Iris pigment epithelial cell (primary cell): ENCODE measurements around the gene JMJD7.

Experiments
- DNase-seq: peaks from one replicate; pipeline ENCODE4 v3.0.0-alpha.2; 2011; ENCODE audit warnings: low read depth

Gene JMJD7

DNA sequence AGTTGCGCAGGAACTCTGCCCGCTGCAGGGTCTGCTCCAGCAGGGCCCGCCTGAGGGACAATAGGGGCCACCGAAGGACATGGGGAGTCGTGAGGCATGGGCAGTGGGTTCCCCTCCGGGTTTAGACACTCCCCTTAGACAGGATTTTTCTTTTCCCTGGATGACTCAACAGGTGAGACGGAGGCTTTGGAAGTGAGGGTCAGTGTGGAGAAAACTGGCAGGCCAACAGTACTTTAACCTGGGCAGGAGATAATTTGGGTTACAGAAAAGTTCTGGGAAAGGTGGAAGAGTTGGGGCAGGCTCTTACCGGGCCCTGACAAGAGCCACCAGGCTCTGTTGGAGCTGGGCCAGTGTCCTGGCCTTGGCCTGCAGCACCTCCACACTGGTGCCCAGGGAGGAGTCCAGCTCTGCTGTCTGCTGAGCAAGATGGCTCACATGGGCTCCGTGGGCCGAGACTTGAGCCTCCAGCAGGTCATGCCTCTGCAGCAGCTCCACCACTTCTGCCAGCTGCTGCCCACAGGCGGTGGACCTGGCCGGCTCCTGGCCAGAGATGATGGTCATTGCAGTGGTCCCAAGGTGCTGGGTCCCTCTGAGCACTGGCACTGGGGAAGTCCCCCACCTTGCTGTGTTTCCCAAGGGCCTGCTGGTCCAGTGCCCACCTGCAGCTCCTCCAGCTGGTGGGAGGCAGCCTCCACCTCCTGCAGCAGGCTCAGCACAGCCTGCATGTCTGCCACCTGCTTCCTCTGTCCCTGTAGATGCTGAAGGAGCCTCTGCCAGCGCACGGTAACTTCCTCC is 55.0 kb downstream of the JMJD7 start:
- DNase-seq = no peak

- DNase-seq = no peak
Observed at GRCh38 chr15:41883484-41883825, 55.6 kb downstream of the JMJD7 start.

DNA sequence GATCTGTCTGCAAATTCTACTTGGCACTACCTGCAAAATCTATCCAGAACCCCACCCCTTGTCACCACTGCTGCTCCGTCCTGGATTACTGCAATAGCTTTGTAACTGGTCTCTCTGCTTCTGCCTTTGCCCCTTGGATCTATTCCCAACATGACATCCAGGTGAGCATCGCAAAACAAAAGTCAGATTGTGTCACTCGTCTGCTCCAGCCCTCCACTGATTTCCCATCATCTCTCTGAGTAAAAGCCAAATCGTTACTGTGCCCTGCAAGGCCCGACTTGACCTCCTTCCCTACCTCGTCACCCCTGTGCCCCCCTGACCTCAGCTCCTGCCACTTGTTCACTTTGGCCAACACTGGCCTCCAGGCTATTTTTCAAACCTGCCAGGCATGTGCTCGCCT is 56.6 kb downstream of the JMJD7 start:
- DNase-seq = no peak

- peak; percentile 28 for DNase-seq
Observed at GRCh38 chr15:41885321-41885720, 57.4 kb downstream of the JMJD7 start.

DNA sequence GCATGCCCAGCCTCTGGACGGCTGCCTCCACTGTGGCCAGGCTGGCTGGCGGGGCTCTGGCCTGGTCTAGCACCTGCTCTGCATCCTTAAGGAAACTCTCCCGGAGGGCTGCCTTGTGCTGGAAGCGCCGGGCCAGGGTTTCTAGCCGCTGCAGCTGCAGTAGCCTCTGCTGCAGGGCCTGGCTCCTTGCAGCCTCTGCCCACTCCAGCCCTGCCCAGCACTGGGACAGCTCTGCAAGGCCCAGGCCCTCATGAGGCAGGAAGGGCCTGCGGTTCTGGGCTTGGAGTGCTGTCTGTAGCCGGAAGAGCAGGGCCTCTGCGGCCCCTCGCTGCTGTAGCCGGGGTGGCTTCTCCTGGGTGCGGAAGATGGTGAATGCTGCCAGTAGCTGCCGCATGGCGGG is 57.9 kb downstream of the JMJD7 start:
- DNase-seq = no peak

GRCh38 chr15:41886741-41887140 is 58.8 kb downstream of the JMJD7 start:
- no peak for DNase-seq

- no peak for DNase-seq
Observed at GRCh38 chr15:41887161-41887560, 59.3 kb downstream of the JMJD7 start.
